DOHH2 (cell line): ENCODE results near the gene PMM2.

ENCODE experiments used
- CTCF ChIP-seq: fragments of 200-600 bp; sonication (generic); IDR thresholded peaks from one replicate; pipeline ENCODE4 v1.5.1; 2014; ENCODE audit warnings: antibody characterized with exemption, mild to moderate bottlenecking, low read depth, low read length; ENCODE audit not compliant: poor library complexity, severe bottlenecking
- EZH2phosphoT487 ChIP-seq: fragments of 200-600 bp; sonication (generic); IDR thresholded peaks from 2 replicates; pipeline ENCODE4 v1.6.1; 2017; ENCODE audit warnings: borderline replicate concordance, mild to moderate bottlenecking, antibody characterized with exemption, low read length, moderate library complexity, mixed read lengths

DNA sequence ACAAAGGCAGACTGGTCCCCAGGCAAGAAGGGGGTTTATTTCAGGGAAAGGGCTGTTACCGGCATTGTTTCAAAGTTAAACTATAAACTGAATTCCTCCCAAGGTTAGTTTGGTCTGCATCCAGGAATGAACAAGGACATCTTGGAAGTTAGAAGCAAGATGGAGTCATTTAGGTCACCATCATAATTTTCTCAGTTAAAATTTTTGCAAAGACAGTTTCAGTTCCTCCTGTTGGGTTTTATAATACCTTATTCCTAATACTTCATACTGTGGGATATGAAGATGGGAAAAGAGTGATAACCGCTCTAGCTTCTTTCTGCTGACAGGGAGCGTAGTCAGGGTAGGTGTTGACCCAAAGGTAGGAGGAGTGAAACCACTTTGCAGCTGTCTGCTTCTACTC lies 24.8 kb downstream of the PMM2 start:
- TF ChIP-seq EZH2phosphoT487 (no peak), CTCF (no peak)
